Measurements from ENCODE around the gene CEP44. TPM values are rescaled to one million over a fixed set of nuclear protein-coding genes. Genes with fewer than 3 reads are reported as not detected.

CEP44 gene
- total and polyA plus RNA-seq, 10 of the 15 experiments (the other 5 are each of a cell fraction or from before 2014, with no cell fraction given): 7.6 to 19.8 (median 14.2) TPM

GRCh38 chr4:174245714-174246113 is 38.0 kb upstream of the CEP44 start:
- intact Hi-C loops (cut with micrococcal nuclease; ENCODE audit: unreplicated experiment): no loop called here
- ATAC-seq: no peak
- no peak for DNase-seq (ENCODE audit: low read depth, low spot score)
- CTCF ChIA-PET: no interaction called here
- SMC1A ChIA-PET (ENCODE audit: uncharacterized antibody, unreplicated experiment): interaction anchor here (0.7 to 1.5 kb wide), 3 partner anchors 11 to 21 kb away, joined by 3 to 4 read pairs (median 3); no protein-coding TSS in a partner anchor
- no peak for FAIRE-seq
- BruUV-seq (replicated peaks): no TSS peak
- H3K4me2 ChIP-seq (ENCODE audit: control insufficient read depth, insufficient read depth): no peak overlapping the region
- H3K9ac ChIP-seq (ENCODE audit: control insufficient read depth, insufficient read depth, low read length): no peak overlapping the region
- no peak overlapping the region for H3K27ac ChIP-seq (ENCODE audit: control insufficient read depth, insufficient read depth)
- H3K36me3 ChIP-seq (ENCODE audit: control insufficient read depth in 2 of 2, insufficient read depth in 2 of 2, low read length in 1 of 2): no peaks in the 10 kb centered on the region
- 100% methylated on average over 1 of the region's 1 CpG for WGBS (ENCODE audit: insufficient coverage, insufficient replicate concordance, low lambda C conversion rate, missing lambda C conversion rate)
- RAD21 ChIA-PET (ENCODE audit: unreplicated experiment): no interaction called here
- H3K4me1 ChIP-seq (ENCODE audit: control insufficient read depth, insufficient read depth, low read length): no peaks in the 10 kb centered on the region
- no peak overlapping the region for H2AFZ ChIP-seq (ENCODE audit: control insufficient read depth, low read depth, low read length)
- no peaks in the 10 kb centered on the region for H3K27me3 ChIP-seq (replicated peaks in 1 of 2; ENCODE audit: control insufficient read depth in 2 of 2, insufficient read depth in 2 of 2, low read length in 1 of 2)
- no peaks in the 10 kb centered on the region for H4K20me1 ChIP-seq (ENCODE audit: control insufficient read depth, insufficient read depth)
- H3K9me3 ChIP-seq (replicated peaks; ENCODE audit: control insufficient read depth, insufficient read depth, low read length): no peaks in the 10 kb centered on the region
- TF ChIP-seq, protein P1, sequence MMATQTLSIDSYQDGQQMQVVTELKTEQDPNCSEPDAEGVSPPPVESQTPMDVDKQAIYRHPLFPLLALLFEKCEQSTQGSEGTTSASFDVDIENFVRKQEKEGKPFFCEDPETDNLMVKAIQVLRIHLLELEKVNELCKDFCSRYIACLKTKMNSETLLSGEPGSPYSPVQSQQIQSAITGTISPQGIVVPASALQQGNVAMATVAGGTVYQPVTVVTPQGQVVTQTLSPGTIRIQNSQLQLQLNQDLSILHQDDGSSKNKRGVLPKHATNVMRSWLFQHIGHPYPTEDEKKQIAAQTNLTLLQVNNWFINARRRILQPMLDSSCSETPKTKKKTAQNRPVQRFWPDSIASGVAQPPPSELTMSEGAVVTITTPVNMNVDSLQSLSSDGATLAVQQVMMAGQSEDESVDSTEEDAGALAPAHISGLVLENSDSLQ (IDR thresholded peaks at IDR 0.05): peak; percentile 55
- TF ChIP-seq CBFB (IDR thresholded peaks at IDR 0.05; ENCODE audit: low read depth): no peak
- POLR2A ChIA-PET: no interaction called here
- in situ Hi-C loops (cut with MboI): no loop called here
- no peak overlapping the region for H3K4me3 ChIP-seq
- no peaks in the 10 kb centered on the region for H3K79me2 ChIP-seq (ENCODE audit: control insufficient read depth, insufficient read depth, low read length)

DNA sequence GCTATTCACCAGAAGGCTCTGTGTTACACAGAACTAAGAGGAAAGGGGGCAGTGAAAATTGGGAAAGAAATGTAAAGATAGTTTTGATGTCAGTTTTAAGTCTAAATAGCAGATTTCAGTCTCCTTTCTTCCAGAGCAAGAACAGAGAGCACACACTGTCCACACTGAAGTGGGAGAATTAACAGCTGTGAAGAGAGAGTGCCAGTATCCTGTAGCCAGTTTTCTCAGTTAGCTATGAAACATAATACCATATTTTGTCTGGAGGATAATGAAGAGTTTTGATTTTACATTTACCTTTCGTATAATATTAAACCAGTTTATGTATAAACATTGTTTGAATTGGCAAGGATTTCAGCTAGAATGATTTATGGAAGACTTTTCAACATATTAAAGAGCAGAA is 35.3 kb upstream of the CEP44 start:
- Histone ChIP-seq H3K36me3 (ENCODE audit: control insufficient read depth in 2 of 2, insufficient read depth in 2 of 2, low read length in 1 of 2) (no peaks in the 10 kb centered on the region), H4K20me1 (ENCODE audit: control insufficient read depth, insufficient read depth) (no peaks in the 10 kb centered on the region), H3K9me3 (replicated peaks; ENCODE audit: control insufficient read depth, insufficient read depth, low read length) (no peaks in the 10 kb centered on the region), H3K27me3 (replicated peaks in 1 of 2; ENCODE audit: control insufficient read depth in 2 of 2, insufficient read depth in 2 of 2, low read length in 1 of 2) (no peaks in the 10 kb centered on the region), H3K27ac (ENCODE audit: control insufficient read depth, insufficient read depth) (no peak overlapping the region), H3K4me2 (ENCODE audit: control insufficient read depth, insufficient read depth) (no peak overlapping the region), H3K9ac (ENCODE audit: control insufficient read depth, insufficient read depth, low read length) (no peak overlapping the region), H3K4me1 (ENCODE audit: control insufficient read depth, insufficient read depth, low read length) (no peaks in the 10 kb centered on the region), H3K79me2 (ENCODE audit: control insufficient read depth, insufficient read depth, low read length) (no peaks in the 10 kb centered on the region), H3K4me3 (no peak overlapping the region), H2AFZ (ENCODE audit: control insufficient read depth, low read depth, low read length) (no peak overlapping the region)
- CTCF ChIA-PET: no interaction called here
- BruUV-seq (replicated peaks): no TSS peak
- intact Hi-C loops (cut with micrococcal nuclease; ENCODE audit: unreplicated experiment): no loop called here
- ATAC-seq (no peak), DNase-seq (ENCODE audit: low read depth, low spot score) (no peak), FAIRE-seq (no peak)
- in situ Hi-C loops (cut with MboI): no loop called here
- RAD21 ChIA-PET (ENCODE audit: unreplicated experiment): interaction anchor here (1.1 kb wide), 1 partner anchor 11 kb away, joined by 4 read pairs; no protein-coding TSS in a partner anchor
- WGBS (ENCODE audit: insufficient coverage, insufficient replicate concordance, low lambda C conversion rate, missing lambda C conversion rate): 100% methylated on average over 1 of the region's 1 CpG
- SMC1A ChIA-PET (ENCODE audit: uncharacterized antibody, unreplicated experiment): interaction anchor here (1.1 to 1.4 kb wide), 3 partner anchors 19 to 71 kb away, joined by 3 read pairs; partner anchors contain the start of gene CEP44
- POLR2A ChIA-PET: interaction anchor here (0.6 to 1.6 kb wide), 2 partner anchors 9 to 906 kb away, joined by 4 read pairs; no protein-coding TSS in a partner anchor
- TF ChIP-seq LARP7 (IDR thresholded peaks at IDR 0.05) (no peak), BACH1 (IDR thresholded peaks at IDR 0.05; ENCODE audit: borderline replicate concordance) (no peak), NR2F1 (conservative IDR thresholded peaks at IDR 0.05) (no peak), CREB1 (IDR thresholded peaks at IDR 0.05; ENCODE audit: low read depth) (no peak), TCF3 (IDR thresholded peaks at IDR 0.05; ENCODE audit: borderline replicate concordance, insufficient read depth, low read depth, low read length) (no peak), SKIL (IDR thresholded peaks at IDR 0.05; ENCODE audit: low read depth, poor library complexity, severe bottlenecking) (no peak), RELB (IDR thresholded peaks at IDR 0.05; ENCODE audit: low read depth) (no peak)
- TF ChIP-seq, protein P2, sequence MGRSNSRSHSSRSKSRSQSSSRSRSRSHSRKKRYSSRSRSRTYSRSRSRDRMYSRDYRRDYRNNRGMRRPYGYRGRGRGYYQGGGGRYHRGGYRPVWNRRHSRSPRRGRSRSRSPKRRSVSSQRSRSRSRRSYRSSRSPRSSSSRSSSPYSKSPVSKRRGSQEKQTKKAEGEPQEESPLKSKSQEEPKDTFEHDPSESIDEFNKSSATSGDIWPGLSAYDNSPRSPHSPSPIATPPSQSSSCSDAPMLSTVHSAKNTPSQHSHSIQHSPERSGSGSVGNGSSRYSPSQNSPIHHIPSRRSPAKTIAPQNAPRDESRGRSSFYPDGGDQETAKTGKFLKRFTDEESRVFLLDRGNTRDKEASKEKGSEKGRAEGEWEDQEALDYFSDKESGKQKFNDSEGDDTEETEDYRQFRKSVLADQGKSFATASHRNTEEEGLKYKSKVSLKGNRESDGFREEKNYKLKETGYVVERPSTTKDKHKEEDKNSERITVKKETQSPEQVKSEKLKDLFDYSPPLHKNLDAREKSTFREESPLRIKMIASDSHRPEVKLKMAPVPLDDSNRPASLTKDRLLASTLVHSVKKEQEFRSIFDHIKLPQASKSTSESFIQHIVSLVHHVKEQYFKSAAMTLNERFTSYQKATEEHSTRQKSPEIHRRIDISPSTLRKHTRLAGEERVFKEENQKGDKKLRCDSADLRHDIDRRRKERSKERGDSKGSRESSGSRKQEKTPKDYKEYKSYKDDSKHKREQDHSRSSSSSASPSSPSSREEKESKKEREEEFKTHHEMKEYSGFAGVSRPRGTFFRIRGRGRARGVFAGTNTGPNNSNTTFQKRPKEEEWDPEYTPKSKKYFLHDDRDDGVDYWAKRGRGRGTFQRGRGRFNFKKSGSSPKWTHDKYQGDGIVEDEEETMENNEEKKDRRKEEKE (IDR thresholded peaks at IDR 0.05): no peak
